ENCODE data around the gene RPS3. TPM values are rescaled to one million over a fixed set of nuclear protein-coding genes. Genes with fewer than 3 reads are reported as not detected.
A peak's percentile ranks its signal among the peaks of the same experiment; 100 is the strongest.

Gene RPS3
- total RNA-seq, 1 experiment from 2014 or later = 6,280 TPM

DNA sequence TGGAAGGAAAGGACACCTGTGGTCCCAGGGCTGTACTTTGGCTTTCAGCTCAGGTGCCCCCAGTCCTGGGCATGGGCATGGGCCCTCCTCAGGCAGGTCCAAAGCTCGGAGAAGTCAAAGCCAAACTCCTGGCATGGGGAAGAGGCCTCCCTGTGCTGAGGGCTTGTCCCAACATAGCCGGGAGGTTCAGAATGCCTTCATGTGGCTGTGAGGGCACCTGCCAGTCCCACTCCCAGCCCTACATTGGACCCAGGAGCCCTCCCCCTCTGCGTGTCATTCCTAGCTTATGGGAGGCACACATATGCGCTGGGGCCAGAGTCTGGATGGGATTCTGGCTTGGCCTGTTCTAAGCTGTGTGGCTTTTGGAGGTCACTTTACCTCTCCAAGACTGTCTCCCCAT is 34.7 kb downstream of the RPS3 start:
- Histone ChIP-seq H3K9me3 (no peaks in the 10 kb centered on the region), H3K36me3 (ENCODE audit: control insufficient read depth, insufficient read depth, low read length) (peaks cover 2% of the 10 kb centered on the region; the same call in 1 of the 2 replicates), H3K27me3 (replicated peaks; ENCODE audit: control insufficient read depth, insufficient read depth, low read length) (no peaks in the 10 kb centered on the region), H3K4me3 (ENCODE audit: low read depth, low read length) (no peak overlapping the region), H3K4me1 (peaks cover 10% of the 10 kb centered on the region)
- Mint-ChIP-seq H3K36me3 (ENCODE audit: insufficient read depth, unreplicated experiment) (peaks cover 13% of the 10 kb centered on the region), H3K27ac (ENCODE audit: unreplicated experiment) (no peak overlapping the region), H3K9me3 (ENCODE audit: unreplicated experiment) (no peaks in the 10 kb centered on the region), H3K4me3 (ENCODE audit: unreplicated experiment) (no peak overlapping the region), H3K4me1 (ENCODE audit: low read depth, unreplicated experiment) (peaks cover 19% of the 10 kb centered on the region), H3K27me3 (ENCODE audit: insufficient read depth, unreplicated experiment) (no peaks in the 10 kb centered on the region)
- DNase-seq = peak in 1 of 2 experiments; percentile 45
- intact Hi-C loops (cut with micrococcal nuclease; ENCODE audit: unreplicated experiment) = no loop called here
- TF ChIP-seq, protein P1, sequence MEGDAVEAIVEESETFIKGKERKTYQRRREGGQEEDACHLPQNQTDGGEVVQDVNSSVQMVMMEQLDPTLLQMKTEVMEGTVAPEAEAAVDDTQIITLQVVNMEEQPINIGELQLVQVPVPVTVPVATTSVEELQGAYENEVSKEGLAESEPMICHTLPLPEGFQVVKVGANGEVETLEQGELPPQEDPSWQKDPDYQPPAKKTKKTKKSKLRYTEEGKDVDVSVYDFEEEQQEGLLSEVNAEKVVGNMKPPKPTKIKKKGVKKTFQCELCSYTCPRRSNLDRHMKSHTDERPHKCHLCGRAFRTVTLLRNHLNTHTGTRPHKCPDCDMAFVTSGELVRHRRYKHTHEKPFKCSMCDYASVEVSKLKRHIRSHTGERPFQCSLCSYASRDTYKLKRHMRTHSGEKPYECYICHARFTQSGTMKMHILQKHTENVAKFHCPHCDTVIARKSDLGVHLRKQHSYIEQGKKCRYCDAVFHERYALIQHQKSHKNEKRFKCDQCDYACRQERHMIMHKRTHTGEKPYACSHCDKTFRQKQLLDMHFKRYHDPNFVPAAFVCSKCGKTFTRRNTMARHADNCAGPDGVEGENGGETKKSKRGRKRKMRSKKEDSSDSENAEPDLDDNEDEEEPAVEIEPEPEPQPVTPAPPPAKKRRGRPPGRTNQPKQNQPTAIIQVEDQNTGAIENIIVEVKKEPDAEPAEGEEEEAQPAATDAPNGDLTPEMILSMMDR (IDR thresholded peaks at IDR 0.05; ENCODE audit: insufficient read depth in 1 of 2, low read depth in 1 of 2, low read length in 1 of 2, severe bottlenecking in 1 of 2, unreplicated experiment in 1 of 2) = no peak
- ChIA-PET CTCF (interaction anchor here (0.7 to 2.2 kb wide), 3 partner anchors 12 to 74 kb away, joined by 3 to 6 read pairs (median 5); no protein-coding TSS in a partner anchor), POLR2A (interaction anchor here (0.5 kb wide), 1 partner anchor 398 kb away, joined by 3 read pairs; no protein-coding TSS in a partner anchor)
- BruUV-seq (replicated peaks) = no TSS peak

DNA sequence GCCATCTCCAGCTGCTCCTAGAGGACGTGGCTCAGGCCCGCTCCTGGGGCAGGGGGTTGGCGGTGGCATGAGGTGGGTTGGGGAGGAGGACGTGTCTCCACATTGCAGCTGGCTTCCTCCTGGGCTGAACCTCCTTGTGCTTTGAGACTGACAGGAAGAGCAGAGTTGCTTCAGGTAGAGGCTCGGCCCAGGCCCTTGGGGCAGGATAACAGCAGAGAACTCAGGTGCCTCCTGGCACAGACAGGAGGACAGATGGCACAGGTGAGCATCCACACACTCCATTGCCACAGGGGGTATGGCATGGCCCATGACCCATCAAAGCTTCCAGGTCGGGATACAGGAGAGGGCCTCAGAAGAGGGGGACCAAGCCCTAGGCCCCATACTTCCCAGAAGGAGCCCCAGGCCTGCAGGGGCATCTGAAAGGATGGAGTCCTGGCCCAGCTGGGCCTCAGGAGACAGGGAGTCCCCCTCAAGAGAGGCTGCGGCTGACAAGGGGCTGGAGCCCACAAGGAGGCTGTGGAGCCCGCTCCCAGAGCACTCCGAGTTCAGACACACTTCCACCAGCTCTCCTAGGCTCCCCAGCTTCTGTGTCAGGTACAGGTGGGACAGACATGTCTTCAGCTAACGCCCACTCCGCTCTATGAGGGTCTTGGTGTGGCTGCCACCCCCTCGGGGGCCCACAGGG is 35.7 kb downstream of the RPS3 start:
- Histone ChIP-seq H3K36me3 (ENCODE audit: control insufficient read depth, insufficient read depth, low read length) (0 out of 2 replicates have a peak, but pooled peaks cover 2% of the 10 kb centered on the region), H3K27me3 (replicated peaks; ENCODE audit: control insufficient read depth, insufficient read depth, low read length) (no peaks in the 10 kb centered on the region), H3K9me3 (no peaks in the 10 kb centered on the region), H3K4me3 (ENCODE audit: low read depth, low read length) (no peak overlapping the region), H3K4me1 (peaks cover 5% of the 10 kb centered on the region; the same call in 1 of the 2 replicates)
- TF ChIP-seq, protein P1 (IDR thresholded peaks at IDR 0.05; ENCODE audit: insufficient read depth in 1 of 2, low read depth in 1 of 2, low read length in 1 of 2, severe bottlenecking in 1 of 2, unreplicated experiment in 1 of 2) = no peak
- no peak overlapping the region for H3K4me3 Mint-ChIP-seq (ENCODE audit: unreplicated experiment)
- peaks cover 15% of the 10 kb centered on the region for H3K4me1 Mint-ChIP-seq (ENCODE audit: low read depth, unreplicated experiment)
- peaks cover 10% of the 10 kb centered on the region for H3K36me3 Mint-ChIP-seq (ENCODE audit: insufficient read depth, unreplicated experiment)
- no peak for DNase-seq
- intact Hi-C loops (cut with micrococcal nuclease; ENCODE audit: unreplicated experiment) = no loop called here
- no peaks in the 10 kb centered on the region for H3K27me3 Mint-ChIP-seq (ENCODE audit: insufficient read depth, unreplicated experiment)
- H3K27ac Mint-ChIP-seq (ENCODE audit: unreplicated experiment) = no peak overlapping the region
- BruUV-seq (replicated peaks) = no TSS peak
- ChIA-PET CTCF (interaction anchor here (2.2 kb wide), 1 partner anchor 13 kb away, joined by 5 read pairs; no protein-coding TSS in a partner anchor), POLR2A (no interaction called here)
- H3K9me3 Mint-ChIP-seq (ENCODE audit: unreplicated experiment) = no peaks in the 10 kb centered on the region

DNA sequence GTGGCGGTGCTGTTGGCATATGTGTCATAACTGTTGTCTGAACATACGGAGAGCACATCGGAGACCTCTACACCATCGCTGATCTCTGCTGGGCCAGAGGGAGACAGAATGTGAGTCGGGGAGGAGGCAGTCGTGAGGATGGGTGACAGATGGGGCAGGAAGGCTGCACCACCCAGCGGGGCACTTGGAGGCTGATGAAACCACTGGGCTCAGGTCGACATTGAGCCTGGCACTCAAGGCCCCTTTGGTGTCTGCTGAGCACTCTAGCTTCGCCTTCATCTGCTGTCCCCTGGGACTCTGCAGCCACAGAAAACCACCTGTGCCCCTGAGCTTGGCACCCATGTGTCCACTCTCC is 36.2 kb downstream of the RPS3 start:
- no peak overlapping the region for H3K4me3 ChIP-seq (ENCODE audit: low read depth, low read length)
- peaks cover 5% of the 10 kb centered on the region; the same call in 1 of the 2 replicates for H3K4me1 ChIP-seq
- no peaks in the 10 kb centered on the region for H3K27me3 ChIP-seq (replicated peaks; ENCODE audit: control insufficient read depth, insufficient read depth, low read length)
- ChIA-PET POLR2A (no interaction called here), CTCF (interaction anchor here (2.2 kb wide), 1 partner anchor 13 kb away, joined by 5 read pairs; no protein-coding TSS in a partner anchor)
- TF ChIP-seq, protein P1 (IDR thresholded peaks at IDR 0.05; ENCODE audit: insufficient read depth in 1 of 2, low read depth in 1 of 2, low read length in 1 of 2, severe bottlenecking in 1 of 2, unreplicated experiment in 1 of 2) = no peak
- Mint-ChIP-seq H3K9me3 (ENCODE audit: unreplicated experiment) (no peaks in the 10 kb centered on the region), H3K4me1 (ENCODE audit: low read depth, unreplicated experiment) (peaks cover 15% of the 10 kb centered on the region), H3K4me3 (ENCODE audit: unreplicated experiment) (no peak overlapping the region), H3K36me3 (ENCODE audit: insufficient read depth, unreplicated experiment) (peaks cover 8% of the 10 kb centered on the region), H3K27ac (ENCODE audit: unreplicated experiment) (no peak overlapping the region), H3K27me3 (ENCODE audit: insufficient read depth, unreplicated experiment) (no peaks in the 10 kb centered on the region)
- no TSS peak for BruUV-seq (replicated peaks)
- DNase-seq = peak in 1 of 2 experiments; percentile 38
- intact Hi-C loops (cut with micrococcal nuclease; ENCODE audit: unreplicated experiment) = no loop called here
- H3K9me3 ChIP-seq = no peaks in the 10 kb centered on the region
- H3K36me3 ChIP-seq (ENCODE audit: control insufficient read depth, insufficient read depth, low read length) = 0 out of 2 replicates have a peak, but pooled peaks cover 2% of the 10 kb centered on the region

Measured in Caco-2 (cell line).